ENCODE data around the gene SOWAHA. TPM values are rescaled to one million over a fixed set of nuclear protein-coding genes. Genes with fewer than 3 reads are reported as not detected.

The SOWAHA gene
- total and polyA plus RNA-seq, 2 of the 4 experiments (the other 2 are of a cell fraction) = 0.03 TPM; not detected in 1

DNA sequence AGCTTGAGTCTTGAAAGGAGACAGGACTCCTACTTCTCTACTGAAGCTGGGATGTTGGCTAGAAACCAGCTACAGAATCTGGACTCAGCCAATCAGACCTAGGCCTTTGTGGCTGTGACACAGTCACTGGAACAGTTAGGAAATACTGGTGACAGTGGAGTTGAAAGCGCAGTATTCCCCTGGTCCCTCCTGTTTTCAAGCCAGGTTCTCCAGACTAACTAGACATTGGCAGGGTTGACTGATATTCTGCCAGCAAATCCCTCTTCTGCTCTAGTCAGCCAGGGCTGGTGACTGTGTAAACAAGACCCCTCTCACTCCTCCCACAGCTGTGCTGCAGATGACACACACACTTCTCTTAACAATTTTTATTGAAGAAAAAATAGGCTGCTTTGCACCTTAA lies 8.7 kb downstream of the SOWAHA start:
- POLR2A ChIA-PET (ENCODE audit: unreplicated experiment) = no interaction called here
- WGBS, 2 experiments (ENCODE audit: extremely low coverage in 2 of 2, insufficient read length in 1 of 2) = 14% methylated on average over 1 of the region's 1 CpG; no CpG with 5 or more reads in 1 of the 2 experiments
- ATAC-seq (ENCODE audit: low read depth) = peak; percentile 78
- no peak overlapping the region for H3K23ac ChIP-seq (ENCODE audit: low read depth, low read length)
- no peak overlapping the region for H3K14ac ChIP-seq (replicated peaks; ENCODE audit: low read depth, low read length)
- no peak overlapping the region for H4K5ac ChIP-seq (ENCODE audit: low read depth, low read length)
- no peak overlapping the region for H2AFZ ChIP-seq (replicated peaks; ENCODE audit: low read length, poor library complexity)
- intact Hi-C loops (cut with micrococcal nuclease) = loop anchor here (2.0 to 5.0 kb wide), 4 partner anchors 45 to 314 kb away; partner anchors contain the start of gene SEPTIN8
- H4K91ac ChIP-seq (ENCODE audit: insufficient read depth, low read depth, low read length) = no peak overlapping the region
- dilution Hi-C loops (cut with HindIII; ENCODE audit: low sequenced_read_pairs, unreplicated experiment) = no loop called here
- H2BK120ac ChIP-seq (ENCODE audit: low read depth, low read length) = 0 out of 2 replicates have a peak overlapping the region, but pooled peaks have one; percentile 10
- no peak overlapping the region for H3K4ac ChIP-seq (ENCODE audit: low read depth, low read length)
- H3K9ac ChIP-seq (ENCODE audit: low read depth, low read length) = no peak overlapping the region
- peaks cover 6% of the 10 kb centered on the region; the same call in 1 of the 2 replicates for H3K36me3 ChIP-seq (ENCODE audit: control insufficient read depth, insufficient read depth, low read length)
- H3K9me3 ChIP-seq (ENCODE audit: control insufficient read depth, insufficient read depth, low read length) = no peaks in the 10 kb centered on the region
- no peak overlapping the region for H2BK15ac ChIP-seq (ENCODE audit: low read depth, low read length)
- H3K27ac ChIP-seq (ENCODE audit: insufficient read depth, low read length) = no peak overlapping the region
- no peaks in the 10 kb centered on the region for H3K27me3 ChIP-seq (ENCODE audit: control insufficient read depth, insufficient read depth, low read length)
- no peak overlapping the region for H2BK5ac ChIP-seq (ENCODE audit: low read depth, low read length, poor library complexity, severe bottlenecking)
- no peak overlapping the region for H3K4me2 ChIP-seq (ENCODE audit: low read depth, low read length)
- 0 out of 4 replicates have a peak overlapping the region, but pooled peaks of 1 of the 2 experiments have one; percentile 1 for H4K8ac ChIP-seq (ENCODE audit: low read depth in 2 of 2, low read length in 2 of 2)
- H3K9me1 ChIP-seq (ENCODE audit: insufficient read depth, low read length) = no peaks in the 10 kb centered on the region
- no TSS peak for BruUV-seq (replicated peaks)
- CTCF ChIA-PET = interaction anchor here (1.3 to 2.7 kb wide), 2 partner anchors 67 to 72 kb away, joined by 3 to 22 read pairs; no protein-coding TSS in a partner anchor
- H2AK5ac ChIP-seq (ENCODE audit: low read depth, low read length) = no peak overlapping the region; the same call in 1 of the 2 replicates
- TF ChIP-seq RAD21 (IDR thresholded peaks at IDR 0.05; ENCODE audit: low read length) (no peak), FOS (IDR thresholded peaks at IDR 0.05; ENCODE audit: low read depth, low read length) (no peak), MAFK (IDR thresholded peaks at IDR 0.05; ENCODE audit: low read depth, low read length) (no peak)
- TF ChIP-seq, protein P1, sequence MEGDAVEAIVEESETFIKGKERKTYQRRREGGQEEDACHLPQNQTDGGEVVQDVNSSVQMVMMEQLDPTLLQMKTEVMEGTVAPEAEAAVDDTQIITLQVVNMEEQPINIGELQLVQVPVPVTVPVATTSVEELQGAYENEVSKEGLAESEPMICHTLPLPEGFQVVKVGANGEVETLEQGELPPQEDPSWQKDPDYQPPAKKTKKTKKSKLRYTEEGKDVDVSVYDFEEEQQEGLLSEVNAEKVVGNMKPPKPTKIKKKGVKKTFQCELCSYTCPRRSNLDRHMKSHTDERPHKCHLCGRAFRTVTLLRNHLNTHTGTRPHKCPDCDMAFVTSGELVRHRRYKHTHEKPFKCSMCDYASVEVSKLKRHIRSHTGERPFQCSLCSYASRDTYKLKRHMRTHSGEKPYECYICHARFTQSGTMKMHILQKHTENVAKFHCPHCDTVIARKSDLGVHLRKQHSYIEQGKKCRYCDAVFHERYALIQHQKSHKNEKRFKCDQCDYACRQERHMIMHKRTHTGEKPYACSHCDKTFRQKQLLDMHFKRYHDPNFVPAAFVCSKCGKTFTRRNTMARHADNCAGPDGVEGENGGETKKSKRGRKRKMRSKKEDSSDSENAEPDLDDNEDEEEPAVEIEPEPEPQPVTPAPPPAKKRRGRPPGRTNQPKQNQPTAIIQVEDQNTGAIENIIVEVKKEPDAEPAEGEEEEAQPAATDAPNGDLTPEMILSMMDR (conservative IDR thresholded peaks at IDR 0.05; ENCODE audit: low read depth, low read length) = no peak
- TF ChIP-seq, protein P2, sequence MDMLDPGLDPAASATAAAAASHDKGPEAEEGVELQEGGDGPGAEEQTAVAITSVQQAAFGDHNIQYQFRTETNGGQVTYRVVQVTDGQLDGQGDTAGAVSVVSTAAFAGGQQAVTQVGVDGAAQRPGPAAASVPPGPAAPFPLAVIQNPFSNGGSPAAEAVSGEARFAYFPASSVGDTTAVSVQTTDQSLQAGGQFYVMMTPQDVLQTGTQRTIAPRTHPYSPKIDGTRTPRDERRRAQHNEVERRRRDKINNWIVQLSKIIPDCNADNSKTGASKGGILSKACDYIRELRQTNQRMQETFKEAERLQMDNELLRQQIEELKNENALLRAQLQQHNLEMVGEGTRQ (IDR thresholded peaks at IDR 0.05; ENCODE audit: low read depth, low read length) = no peak
- H3K79me1 ChIP-seq (ENCODE audit: low read depth in 1 of 2, low read length in 2 of 2) = peaks cover 0 to 5% of the 10 kb centered on the region in 2 experiments; a peak in 1 of 4 replicates
- no peak overlapping the region for H2BK20ac ChIP-seq (ENCODE audit: low read depth, low read length)
- H2AK9ac ChIP-seq (replicated peaks; ENCODE audit: low read depth, low read length, poor library complexity) = no peak overlapping the region
- no peaks in the 10 kb centered on the region for H4K20me1 ChIP-seq (ENCODE audit: insufficient read depth, low read length)
- H3K4me1 ChIP-seq (ENCODE audit: control insufficient read depth, insufficient read depth, low read length) = peaks cover 10% of the 10 kb centered on the region; the same call in 1 of the 2 replicates
- no peak overlapping the region for H3K56ac ChIP-seq (ENCODE audit: extremely low read depth, insufficient read depth, low read length)
- in situ Hi-C loops (cut with MboI; ENCODE audit: low sequenced_read_pairs) = no loop called here
- peak; percentile 87 for DNase-seq
- no peak overlapping the region for H3K4me3 ChIP-seq (ENCODE audit: insufficient read depth, low read depth, low read length)
- 0 out of 2 replicates have a peak overlapping the region, but pooled peaks have one; percentile 6 for H3K18ac ChIP-seq (ENCODE audit: low read depth, low read length)
